HG02973 (cell line): ENCODE data around the gene SCAMP3.

ENCODE experiments used
- ATAC-seq: cut with Tn5 transposase; IDR thresholded peaks from one replicate; pipeline ENCODE4 v1.9.1; 2021; ENCODE audit warnings: moderate library complexity; ENCODE audit not compliant: unreplicated experiment

The SCAMP3 gene

DNA sequence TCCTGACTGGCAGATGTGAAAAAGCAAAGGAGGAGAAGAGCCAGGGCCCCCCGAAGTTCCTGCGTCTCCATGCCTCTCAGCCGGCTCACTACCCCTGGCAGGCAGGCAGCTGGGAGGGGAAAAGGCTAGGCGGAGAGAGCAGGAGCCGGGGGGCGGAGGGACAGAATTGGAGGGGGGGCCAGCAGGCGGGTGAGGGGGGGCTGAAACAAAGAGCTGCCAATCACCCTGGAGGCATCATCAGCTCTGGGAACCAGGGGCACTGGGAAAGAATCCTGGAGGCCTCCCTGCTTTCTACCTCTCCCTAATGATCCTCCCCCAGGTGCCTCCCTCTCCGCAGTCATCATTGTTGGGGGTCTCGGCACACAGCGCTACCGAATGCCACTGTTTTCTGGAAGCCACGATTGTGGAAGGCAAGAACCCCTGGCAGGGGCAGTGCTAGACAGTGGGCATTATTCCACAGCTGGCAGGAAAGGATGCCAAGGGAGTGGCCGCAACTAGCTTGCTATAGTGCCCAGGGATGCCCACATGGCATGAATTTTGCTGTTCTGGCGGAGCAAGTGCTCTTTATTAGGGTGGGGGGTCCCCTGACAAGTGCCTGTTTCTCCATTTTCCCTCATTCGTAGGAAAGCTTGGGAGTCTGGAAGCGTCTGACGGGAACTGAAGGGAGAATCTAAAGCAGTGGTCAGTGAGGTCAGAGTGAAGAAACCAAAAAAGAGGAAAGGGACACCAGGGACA lies 54.2 kb downstream of the SCAMP3 start, which contains the start of gene THBS3:
Gene THBS3 (minus strand): TSS at position 92 of the 735 bp plus-strand sequence. CDS start 21 bp downstream, at position 71.
- ATAC-seq: no peak

DNA sequence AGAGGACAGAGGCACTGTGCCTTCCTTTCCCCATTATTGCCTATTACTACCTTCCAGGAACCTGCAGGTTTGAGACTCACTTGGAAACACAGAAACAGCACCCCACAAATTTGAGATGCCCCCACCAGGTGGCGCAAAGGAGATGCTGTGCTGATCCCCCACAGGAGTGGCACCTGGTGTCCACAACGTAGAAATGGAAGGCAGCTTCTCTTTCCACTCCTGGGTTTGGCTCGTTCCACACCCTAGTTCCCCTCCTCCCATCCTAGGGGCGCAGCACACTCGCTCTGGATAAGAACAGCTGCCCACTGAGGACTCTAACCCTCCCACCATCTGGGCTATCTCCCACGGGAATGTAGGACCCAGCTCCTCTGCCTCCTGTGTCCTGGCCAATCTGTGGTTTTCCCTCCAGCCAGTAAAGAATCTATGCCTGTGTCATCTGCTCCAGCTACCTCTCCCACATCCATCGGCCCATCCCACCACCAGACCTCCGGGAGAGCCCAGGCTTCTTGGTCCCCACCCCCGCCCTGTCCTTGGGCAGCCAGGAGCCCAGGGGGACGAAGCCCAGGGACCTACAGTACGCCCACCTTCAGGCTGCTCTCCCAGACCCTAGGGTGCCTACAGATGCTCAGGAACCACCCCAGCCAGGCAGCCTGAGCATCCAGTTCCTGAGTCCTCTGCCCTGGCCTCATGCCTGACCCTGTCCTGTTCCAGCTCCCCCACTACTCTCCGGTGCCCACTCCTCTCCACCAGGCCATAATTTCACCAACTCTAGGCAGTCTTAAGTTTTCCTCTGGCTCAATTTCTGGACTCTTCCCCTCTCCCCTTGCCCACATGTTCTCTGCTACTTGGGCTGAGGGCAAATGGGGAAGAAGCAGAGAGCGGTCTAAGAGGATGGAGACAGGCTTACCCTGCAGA lies 55.0 kb downstream of the SCAMP3 start:
- no peak for ATAC-seq
